Left lung (tissue), 10 donors: ENCODE measurements around the gene CELSR3. TPM values are rescaled to one million over a fixed set of nuclear protein-coding genes. Genes with fewer than 3 reads are reported as not detected.

ENCODE experiments used
- ATAC-seq: fragments of 200-7000 bp; cut with Tn5 transposase; one replicate; pipeline ENCODE4 v1.9.1; 2020; ENCODE audit warnings: moderate library complexity
- DNase-seq, 4 donors: peaks; one replicate each; pipeline ENCODE4 v3.0.0-alpha.2; 2013 to 2020
- H3K27ac ChIP-seq, 2 donors: fragments of 200-600 bp; sonication (generic) in 1 of 2; one replicate each; pipeline versions ENCODE4 v1.5.0 to v1.8.0; 2020 to 2021
- H3K27me3 ChIP-seq, 2 donors: fragments of 200-600 bp; sonication (generic) in 1 of 2; one replicate each; pipeline versions ENCODE4 v1.5.0 to v1.8.0; 2020 to 2021
- H3K36me3 ChIP-seq, 2 donors: fragments of 200-600 bp; sonication (generic) in 1 of 2; one replicate each; pipeline versions ENCODE4 v1.5.0 to v1.8.0; 2020 to 2021
- H3K4me1 ChIP-seq, 2 donors: fragments of 200-600 bp; one replicate each; pipeline ENCODE4 v1.8.0; 2021
- H3K4me3 ChIP-seq, 2 donors: fragments of 200-600 bp; sonication (generic) in 1 of 2; one replicate each; pipeline versions ENCODE4 v1.5.0 to v1.8.0; 2020 to 2021; ENCODE audit warnings: mild to moderate bottlenecking in 1 of 2
- H3K9me3 ChIP-seq, 2 donors: fragments of 200-600 bp; sonication (generic) in 1 of 2; one replicate each; pipeline versions ENCODE4 v1.5.0 to v1.8.0; 2020 to 2021
- intact Hi-C, 2 donors: fragments of 100-400 bp; cut with DNase I; formaldehyde crosslinking; loops; one replicate each; pipeline versions ENCODE4 v1.11.2 to v1.14.2; 2022
- polyA plus RNA-seq, 6 donors: library from polyadenylated mRNA; unstranded; fragments of 120-200 nt; gene quantifications; one replicate each; pipeline ENCODE4 v1.2.1, GENCODE V29; 2013; ENCODE audit not compliant: insufficient read length in 6 of 6
- total RNA-seq, 2 donors: library from RNA; stranded (reverse); fragmentation: NEBNext Ultra II Directional; extraction: Animal tissue kit (Norgen Biotek cat#: 25700); gene quantifications; one replicate each; pipeline ENCODE4 v1.2.1, GENCODE V29; 2021
- TF ChIP-seq, protein P1 (sequence below), 2 donors: fragments of 200-600 bp; sonication (generic) in 1 of 2; IDR thresholded peaks; one replicate each; pipeline versions ENCODE4 v1.5.0 to v1.8.0; 2021; ENCODE audit warnings: antibody characterized with exemption in 2 of 2
- donor health status: DM: no; HTN: yes; CAD: no.
- donor health status: DM: no; HTN: no; CAD: no.

CELSR3 gene
- total and polyA plus RNA-seq, 8 donors, result 0.79 to 1.7 (median 0.94) TPM

DNA sequence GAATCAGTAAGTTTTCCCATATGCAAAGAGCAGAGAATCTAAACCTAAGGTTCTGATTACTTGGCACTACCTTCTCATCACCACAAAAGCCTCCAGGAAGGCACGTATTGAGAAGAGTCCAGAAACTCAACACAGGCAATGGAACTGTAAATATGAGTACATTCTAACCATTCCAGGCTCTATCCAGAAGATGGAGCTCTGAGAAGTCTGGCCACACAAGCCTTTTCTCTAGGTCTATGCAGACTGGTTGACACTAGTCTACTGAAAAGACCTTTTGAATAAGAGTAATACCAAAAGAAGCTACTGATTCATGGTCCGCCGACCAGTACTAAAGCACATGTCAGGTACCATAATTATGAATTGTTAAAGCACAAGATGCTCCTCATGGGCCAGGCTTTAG, 35.3 kb upstream of the CELSR3 start:
- no peaks in the 10 kb centered on the region for H3K9me3 ChIP-seq
- intact Hi-C loops, result no loop called here
- no peak overlapping the region for H3K27ac ChIP-seq
- ATAC-seq, result no peak
- no peak overlapping the region for H3K4me3 ChIP-seq
- no peaks in the 10 kb centered on the region for H3K27me3 ChIP-seq
- no peak for DNase-seq
- peaks cover 5 to 46% of the 10 kb centered on the region in 2 donors for H3K36me3 ChIP-seq
- TF ChIP-seq, protein P1, sequence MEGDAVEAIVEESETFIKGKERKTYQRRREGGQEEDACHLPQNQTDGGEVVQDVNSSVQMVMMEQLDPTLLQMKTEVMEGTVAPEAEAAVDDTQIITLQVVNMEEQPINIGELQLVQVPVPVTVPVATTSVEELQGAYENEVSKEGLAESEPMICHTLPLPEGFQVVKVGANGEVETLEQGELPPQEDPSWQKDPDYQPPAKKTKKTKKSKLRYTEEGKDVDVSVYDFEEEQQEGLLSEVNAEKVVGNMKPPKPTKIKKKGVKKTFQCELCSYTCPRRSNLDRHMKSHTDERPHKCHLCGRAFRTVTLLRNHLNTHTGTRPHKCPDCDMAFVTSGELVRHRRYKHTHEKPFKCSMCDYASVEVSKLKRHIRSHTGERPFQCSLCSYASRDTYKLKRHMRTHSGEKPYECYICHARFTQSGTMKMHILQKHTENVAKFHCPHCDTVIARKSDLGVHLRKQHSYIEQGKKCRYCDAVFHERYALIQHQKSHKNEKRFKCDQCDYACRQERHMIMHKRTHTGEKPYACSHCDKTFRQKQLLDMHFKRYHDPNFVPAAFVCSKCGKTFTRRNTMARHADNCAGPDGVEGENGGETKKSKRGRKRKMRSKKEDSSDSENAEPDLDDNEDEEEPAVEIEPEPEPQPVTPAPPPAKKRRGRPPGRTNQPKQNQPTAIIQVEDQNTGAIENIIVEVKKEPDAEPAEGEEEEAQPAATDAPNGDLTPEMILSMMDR (IDR thresholded peaks at IDR 0.05), result no peak
- peaks cover 14 to 41% of the 10 kb centered on the region in 2 donors for H3K4me1 ChIP-seq

DNA sequence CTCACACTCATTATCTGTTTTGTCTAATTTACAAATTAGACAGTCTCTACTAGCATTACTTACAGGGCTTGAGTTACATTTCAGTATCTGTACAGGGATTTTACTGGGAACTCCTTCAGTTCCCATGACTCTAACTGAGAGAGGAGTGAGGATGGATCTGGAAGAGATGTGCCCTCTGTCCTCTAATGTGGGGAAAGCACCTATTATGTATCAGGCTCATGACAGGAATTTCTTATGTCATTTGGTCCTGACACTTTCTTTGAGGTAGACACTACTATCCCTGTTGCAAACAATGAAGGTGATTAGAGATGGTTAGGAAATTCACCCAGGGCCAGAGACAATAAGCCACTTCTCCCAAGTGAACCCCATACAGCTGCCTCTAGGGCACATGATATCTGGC, 33.9 kb upstream of the CELSR3 start:
- Histone ChIP-seq H3K4me1 (peaks cover 14 to 41% of the 10 kb centered on the region in 2 donors), H3K36me3 (peaks cover 5 to 60% of the 10 kb centered on the region in 2 donors), H3K27me3 (no peaks in the 10 kb centered on the region), H3K9me3 (no peaks in the 10 kb centered on the region), H3K4me3 (no peak overlapping the region), H3K27ac (no peak overlapping the region)
- intact Hi-C loops, result no loop called here
- DNase-seq, result no peak
- ATAC-seq, result no peak
- TF ChIP-seq, protein P1 (IDR thresholded peaks at IDR 0.05), result no peak

DNA sequence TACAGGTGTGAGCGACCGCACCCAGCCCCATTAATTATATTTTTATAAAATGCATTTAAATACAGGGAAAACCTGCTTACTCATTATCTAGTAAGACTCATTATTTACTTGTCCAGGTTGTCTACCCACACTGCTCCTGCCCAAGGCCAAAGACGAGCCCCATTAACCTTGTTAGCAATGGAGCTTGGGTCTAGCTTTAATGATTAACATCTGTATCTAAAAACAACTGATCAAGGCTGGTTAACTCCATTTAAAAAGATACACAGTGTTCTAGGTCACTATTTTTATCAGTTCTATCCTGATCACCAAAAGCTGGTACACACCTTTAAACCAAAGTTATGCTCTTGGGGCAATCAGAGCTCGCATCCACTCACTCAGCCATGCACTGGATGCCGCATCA, 33.5 kb upstream of the CELSR3 start:
- H3K9me3 ChIP-seq, result no peaks in the 10 kb centered on the region
- H3K36me3 ChIP-seq, result peaks cover 5 to 64% of the 10 kb centered on the region in 2 donors
- H3K4me1 ChIP-seq, result peaks cover 14 to 40% of the 10 kb centered on the region in 2 donors

DNA sequence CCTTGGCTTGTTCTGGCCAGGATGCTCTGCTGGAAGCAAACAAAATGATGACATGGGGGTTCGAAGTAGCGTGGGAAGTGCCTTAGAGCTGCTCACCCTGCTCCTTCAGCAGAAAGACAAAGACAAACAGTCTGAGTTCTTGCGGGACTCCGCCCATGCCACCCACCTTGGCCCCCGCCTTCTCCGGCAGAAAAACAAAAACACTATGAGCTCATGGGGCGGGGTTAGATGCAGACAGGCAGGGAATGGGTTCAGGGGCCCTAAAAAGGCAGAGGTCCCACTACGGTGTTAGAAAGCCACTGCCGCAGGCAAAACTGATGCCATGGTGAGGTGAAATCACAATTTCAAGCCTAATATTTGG, 32.7 kb upstream of the CELSR3 start:
- no peaks in the 10 kb centered on the region for H3K27me3 ChIP-seq
- H3K27ac ChIP-seq, result peak overlapping the region; percentile 61 to 62
- DNase-seq (no peak), ATAC-seq (peak; percentile 43)
- H3K36me3 ChIP-seq, result peaks cover 5 to 72% of the 10 kb centered on the region in 2 donors
- TF ChIP-seq, protein P1 (IDR thresholded peaks at IDR 0.05), result no peak
- H3K9me3 ChIP-seq, result no peaks in the 10 kb centered on the region
- no peak overlapping the region for H3K4me3 ChIP-seq
- H3K4me1 ChIP-seq, result peaks cover 14 to 32% of the 10 kb centered on the region in 2 donors
- intact Hi-C loops, result no loop called here

More for the DNA sequence above, 33.5 kb upstream of the CELSR3 start:
- H3K27ac ChIP-seq, result no peak overlapping the region
- ATAC-seq (no peak), DNase-seq (no peak)
- no peaks in the 10 kb centered on the region for H3K27me3 ChIP-seq
- intact Hi-C loops, result no loop called here
- no peak overlapping the region for H3K4me3 ChIP-seq
- TF ChIP-seq, protein P1 (IDR thresholded peaks at IDR 0.05), result no peak

DNA sequence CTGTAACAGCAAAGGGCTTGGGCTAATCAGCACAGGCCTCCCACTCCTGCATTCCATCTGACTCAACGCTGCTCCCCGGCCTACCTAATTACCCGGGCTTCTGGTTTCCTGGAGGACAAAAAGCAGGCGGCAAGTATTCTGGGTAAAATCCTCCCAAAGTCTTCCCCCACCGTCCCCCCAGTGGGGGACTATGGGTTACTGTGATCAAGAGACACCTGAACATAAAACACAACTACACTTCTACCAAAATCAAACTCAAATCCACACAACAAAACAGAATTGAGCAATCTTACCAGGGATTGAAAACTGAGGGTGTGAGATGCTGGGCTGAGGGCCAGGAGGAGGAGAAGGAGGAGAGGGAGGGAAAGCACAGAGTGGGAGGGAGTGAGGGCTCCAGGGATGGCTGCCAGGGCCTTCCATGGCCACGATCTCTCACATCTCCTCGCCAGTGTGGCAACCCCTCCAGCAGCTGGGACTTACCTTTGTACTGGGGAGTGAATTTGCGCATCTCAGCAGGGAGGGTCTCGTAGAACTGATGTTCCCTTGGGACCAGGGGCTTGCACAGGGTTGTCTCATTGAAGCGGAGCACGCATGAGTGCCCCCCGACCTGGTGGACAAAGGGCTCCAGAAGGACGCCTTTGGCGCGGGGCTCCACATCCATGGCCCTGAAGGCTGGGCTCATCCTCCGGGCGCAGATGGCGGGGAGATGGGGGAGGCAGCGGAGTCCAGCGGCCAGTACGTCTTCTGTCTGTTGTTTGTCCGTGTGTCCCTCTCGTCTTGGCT, 32.1 kb upstream of the CELSR3 start:
- intact Hi-C loops, result no loop called here
- Histone ChIP-seq H3K27ac (peak overlapping the region; percentile 61 to 62), H3K27me3 (no peaks in the 10 kb centered on the region), H3K9me3 (no peaks in the 10 kb centered on the region), H3K4me3 (no peak overlapping the region), H3K4me1 (peaks cover 14 to 30% of the 10 kb centered on the region in 2 donors), H3K36me3 (peaks cover 5 to 78% of the 10 kb centered on the region in 2 donors)
- peak; percentile 88 for ATAC-seq
- peak in 3 of 4 donors; percentile 76 to 88 (median 79) for DNase-seq
- TF ChIP-seq, protein P1 (IDR thresholded peaks at IDR 0.05), result no peak
